SK-N-SH treated with all-trans-retinoic acid at 6 μM for 48 hours (cell line): ENCODE measurements around the gene NDUFAF4.

Source experiments
- RARB ChIP-seq: fragments of 250-450 bp; sonication (Bioruptor Pico); IDR thresholded peaks from 2 replicates; pipeline ENCODE4 v1.8.0; 2021; ENCODE audit warnings: mild to moderate bottlenecking, moderate library complexity
- TOX ChIP-seq: fragments of 250-450 bp; sonication (Bioruptor Pico); IDR thresholded peaks from 2 replicates; pipeline ENCODE4 v1.8.0; 2021; ENCODE audit warnings: mild to moderate bottlenecking, moderate library complexity, borderline replicate concordance
- ZNF565 ChIP-seq: fragments of 450-650 bp; formaldehyde crosslinking; conservative IDR thresholded peaks from 2 replicates; pipeline ENCODE4 v1.5.0; 2020; ENCODE audit warnings: low read depth, mild to moderate bottlenecking, moderate library complexity
- ZNF70 ChIP-seq: fragments of 450-650 bp; formaldehyde crosslinking; IDR thresholded peaks from 2 replicates; pipeline ENCODE4 v1.5.0; 2020; ENCODE audit warnings: mild to moderate bottlenecking, moderate library complexity

DNA sequence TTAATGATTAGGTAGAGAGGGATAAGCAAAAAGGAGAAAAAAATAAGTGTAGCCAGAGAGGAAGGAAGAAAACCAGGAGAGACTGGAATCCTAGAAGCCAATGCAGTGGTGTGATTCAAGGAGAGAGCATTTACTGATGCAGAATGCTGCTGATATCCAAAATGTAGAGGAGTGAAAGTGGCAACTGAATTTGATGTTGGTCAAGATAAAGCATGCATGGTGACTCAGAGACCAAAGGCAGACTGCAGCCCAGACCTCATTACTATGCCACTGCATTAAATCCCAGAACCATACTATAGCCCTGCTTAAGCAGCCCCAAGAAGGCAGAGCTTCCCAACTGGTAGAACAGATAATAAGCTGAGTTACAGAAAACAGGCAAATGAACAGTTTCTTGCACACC, 42.6 kb upstream of the NDUFAF4 start:
- TF ChIP-seq ZNF70 (CRISPR knock-in tag) (no peak), ZNF565 (CRISPR knock-in tag) (no peak), RARB (CRISPR knock-in tag) (no peak), TOX (CRISPR knock-in tag) (no peak; the same call in 1 of the 2 replicates)
